Activated naive CD4-positive, alpha-beta T cell (primary cell): Measurements from ENCODE around the gene DPPA2.
"Not testable (repeated sequence)": the region's sequence is repeated elsewhere in the genome, so short reads cannot be mapped to it uniquely, and the experiment has no call there.

ENCODE experiments used
- DNase-seq, 4 experiments: peaks; one replicate each; lab custom pipeline; 2025; lab: John Stamatoyannopoulos, UW

The DPPA2 gene

GRCh38 chr3:109316162-109316730 lies at the start of gene DPPA2:
Gene DPPA2, minus strand, starts transcription at chr3:109316517. Its CDS starts 1,975 bp downstream, at chr3:109314542.
- DNase-seq, result no peak

GRCh38 chr3:109364088-109364487 lies 47.8 kb upstream of the DPPA2 start:
- no peak for DNase-seq

- no peak for DNase-seq
These were observed 47.3 kb upstream of the DPPA2 start for GRCh38 chr3:109363634-109364033.

- DNase-seq, result no peak
These were observed 46.5 kb upstream of the DPPA2 start for GRCh38 chr3:109362823-109363222.

GRCh38 chr3:109358809-109359208 lies 42.5 kb upstream of the DPPA2 start:
- not testable (repeated sequence) for DNase-seq

GRCh38 chr3:109356442-109357155 lies 40.3 kb upstream of the DPPA2 start:
- no peak for DNase-seq

GRCh38 chr3:109355625-109356441 lies 39.5 kb upstream of the DPPA2 start:
- no peak for DNase-seq

- no peak for DNase-seq
These were observed 36.7 kb upstream of the DPPA2 start for GRCh38 chr3:109353057-109353456.

GRCh38 chr3:109351231-109351630 lies 34.9 kb upstream of the DPPA2 start:
- DNase-seq, result no peak

GRCh38 chr3:109346770-109347295 lies 30.5 kb upstream of the DPPA2 start:
- DNase-seq, result no peak

GRCh38 chr3:109346099-109346498 lies 29.8 kb upstream of the DPPA2 start:
- DNase-seq, result no peak

- DNase-seq, result no peak
These were observed 23.7 kb upstream of the DPPA2 start for GRCh38 chr3:109339714-109340648.

GRCh38 chr3:109339197-109339596 lies 22.9 kb upstream of the DPPA2 start:
- no peak for DNase-seq

GRCh38 chr3:109338322-109338721 lies 22.0 kb upstream of the DPPA2 start:
- no peak for DNase-seq

GRCh38 chr3:109337393-109337792 lies 21.1 kb upstream of the DPPA2 start, which contains the start of gene DPPA4:
Gene DPPA4, minus strand, starts transcription at chr3:109337546. Its CDS starts 29 bp downstream, at chr3:109337517.
- no peak for DNase-seq

- DNase-seq, result no peak
These were observed 20.1 kb upstream of the DPPA2 start for GRCh38 chr3:109336291-109336861.

GRCh38 chr3:109334572-109334971 lies 18.3 kb upstream of the DPPA2 start:
- DNase-seq, result no peak

GRCh38 chr3:109331692-109332091 lies 15.4 kb upstream of the DPPA2 start:
- no peak for DNase-seq

GRCh38 chr3:109330405-109330804 lies 14.1 kb upstream of the DPPA2 start:
- no peak for DNase-seq

GRCh38 chr3:109328202-109328601 lies 11.9 kb upstream of the DPPA2 start:
- no peak for DNase-seq

- no peak for DNase-seq
These were observed 9.3 kb upstream of the DPPA2 start for GRCh38 chr3:109325657-109326056.
